Measurements from ENCODE around the gene PTCD2.

The PTCD2 gene

GRCh38 chr5:72319976-72320752 is at the start of gene PTCD2, which contains the start of gene MRPS27:
TSS of gene PTCD2 (plus strand) at chr5:72320373. CDS start at chr5:72320383, 10 bp downstream.
TSS of gene MRPS27 (minus strand) at chr5:72320240. CDS start at chr5:72320221, 19 bp downstream.
- Histone ChIP-seq H3K9ac (ENCODE audit: low read length) (peak within 1 kb of the TSS; percentile 96), H3K4me3 (ENCODE audit: low read depth in 1 of 2, low read length in 2 of 2) (peak within 1 kb of the TSS; percentile 63 to 100), H3K27ac (ENCODE audit: low read depth, low read length) (peak within 1 kb of the TSS; percentile 81), H3K4me1 (ENCODE audit: insufficient read depth, low read length) (peaks cover 13% of the 10 kb centered on the region), H3K9me3 (ENCODE audit: low read length) (no peaks in the 10 kb centered on the region), H3K36me3 (ENCODE audit: insufficient read depth, low read length) (no peaks in the 10 kb centered on the region), H3K27me3 (ENCODE audit: control insufficient read depth in 1 of 2, insufficient read depth in 2 of 2, low read length in 2 of 2) (no peaks in the 10 kb centered on the region)

GRCh38 chr5:72271702-72272101 is 48.5 kb upstream of the PTCD2 start:
- no peak overlapping the region for H3K4me3 ChIP-seq (ENCODE audit: low read depth in 1 of 2, low read length in 2 of 2)
- H3K36me3 ChIP-seq (ENCODE audit: insufficient read depth, low read length): no peaks in the 10 kb centered on the region
- no peaks in the 10 kb centered on the region for H3K27me3 ChIP-seq (ENCODE audit: control insufficient read depth in 1 of 2, insufficient read depth in 2 of 2, low read length in 2 of 2)
- no peak overlapping the region for H3K9ac ChIP-seq (ENCODE audit: low read length)
- peaks cover 14% of the 10 kb centered on the region for H3K4me1 ChIP-seq (ENCODE audit: insufficient read depth, low read length)
- H3K27ac ChIP-seq (ENCODE audit: low read depth, low read length): no peak overlapping the region
- H3K9me3 ChIP-seq (ENCODE audit: low read length): no peaks in the 10 kb centered on the region

- Histone ChIP-seq H3K27me3 (ENCODE audit: control insufficient read depth in 1 of 2, insufficient read depth in 2 of 2, low read length in 2 of 2) (no peaks in the 10 kb centered on the region), H3K27ac (ENCODE audit: low read depth, low read length) (no peak overlapping the region), H3K4me1 (ENCODE audit: insufficient read depth, low read length) (peaks cover 14% of the 10 kb centered on the region), H3K9me3 (ENCODE audit: low read length) (no peaks in the 10 kb centered on the region), H3K4me3 (ENCODE audit: low read depth in 1 of 2, low read length in 2 of 2) (no peak overlapping the region), H3K9ac (ENCODE audit: low read length) (no peak overlapping the region), H3K36me3 (ENCODE audit: insufficient read depth, low read length) (no peaks in the 10 kb centered on the region)
These were observed 47.8 kb upstream of the PTCD2 start for GRCh38 chr5:72272398-72272797.

- no peak overlapping the region for H3K9ac ChIP-seq (ENCODE audit: low read length)
- peaks cover 10% of the 10 kb centered on the region for H3K4me1 ChIP-seq (ENCODE audit: insufficient read depth, low read length)
- H3K9me3 ChIP-seq (ENCODE audit: low read length): no peaks in the 10 kb centered on the region
- H3K27me3 ChIP-seq (ENCODE audit: control insufficient read depth in 1 of 2, insufficient read depth in 2 of 2, low read length in 2 of 2): no peaks in the 10 kb centered on the region
- no peaks in the 10 kb centered on the region for H3K36me3 ChIP-seq (ENCODE audit: insufficient read depth, low read length)
- H3K4me3 ChIP-seq (ENCODE audit: low read depth in 1 of 2, low read length in 2 of 2): no peak overlapping the region
- H3K27ac ChIP-seq (ENCODE audit: low read depth, low read length): no peak overlapping the region
These were observed 46.6 kb upstream of the PTCD2 start for GRCh38 chr5:72273547-72273946.

- H3K9me3 ChIP-seq (ENCODE audit: low read length): no peaks in the 10 kb centered on the region
- H3K4me3 ChIP-seq (ENCODE audit: low read depth in 1 of 2, low read length in 2 of 2): no peak overlapping the region
- peaks cover 16% of the 10 kb centered on the region for H3K4me1 ChIP-seq (ENCODE audit: insufficient read depth, low read length)
- H3K9ac ChIP-seq (ENCODE audit: low read length): no peak overlapping the region
- H3K36me3 ChIP-seq (ENCODE audit: insufficient read depth, low read length): no peaks in the 10 kb centered on the region
- no peak overlapping the region for H3K27ac ChIP-seq (ENCODE audit: low read depth, low read length)
- no peaks in the 10 kb centered on the region for H3K27me3 ChIP-seq (ENCODE audit: control insufficient read depth in 1 of 2, insufficient read depth in 2 of 2, low read length in 2 of 2)
These were observed 43.9 kb upstream of the PTCD2 start for GRCh38 chr5:72276219-72276752.

GRCh38 chr5:72280581-72281069 is 39.5 kb upstream of the PTCD2 start:
- Histone ChIP-seq H3K9ac (ENCODE audit: low read length) (no peak overlapping the region), H3K4me1 (ENCODE audit: insufficient read depth, low read length) (peaks cover 33% of the 10 kb centered on the region), H3K36me3 (ENCODE audit: insufficient read depth, low read length) (no peaks in the 10 kb centered on the region), H3K27ac (ENCODE audit: low read depth, low read length) (no peak overlapping the region), H3K4me3 (ENCODE audit: low read depth in 1 of 2, low read length in 2 of 2) (no peak overlapping the region), H3K9me3 (ENCODE audit: low read length) (no peaks in the 10 kb centered on the region), H3K27me3 (ENCODE audit: control insufficient read depth in 1 of 2, insufficient read depth in 2 of 2, low read length in 2 of 2) (no peaks in the 10 kb centered on the region)

- Histone ChIP-seq H3K9me3 (ENCODE audit: low read length) (no peaks in the 10 kb centered on the region), H3K27ac (ENCODE audit: low read depth, low read length) (peak overlapping the region; percentile 26), H3K27me3 (ENCODE audit: control insufficient read depth in 1 of 2, insufficient read depth in 2 of 2, low read length in 2 of 2) (no peaks in the 10 kb centered on the region), H3K4me3 (ENCODE audit: low read depth in 1 of 2, low read length in 2 of 2) (no peak overlapping the region), H3K4me1 (ENCODE audit: insufficient read depth, low read length) (peaks cover 33% of the 10 kb centered on the region), H3K36me3 (ENCODE audit: insufficient read depth, low read length) (no peaks in the 10 kb centered on the region), H3K9ac (ENCODE audit: low read length) (no peak overlapping the region)
These were observed 38.8 kb upstream of the PTCD2 start for GRCh38 chr5:72281430-72281763.

- Histone ChIP-seq H3K27ac (ENCODE audit: low read depth, low read length) (peak overlapping the region; percentile 26), H3K27me3 (ENCODE audit: control insufficient read depth in 1 of 2, insufficient read depth in 2 of 2, low read length in 2 of 2) (no peaks in the 10 kb centered on the region), H3K4me1 (ENCODE audit: insufficient read depth, low read length) (peaks cover 33% of the 10 kb centered on the region), H3K36me3 (ENCODE audit: insufficient read depth, low read length) (no peaks in the 10 kb centered on the region), H3K4me3 (ENCODE audit: low read depth in 1 of 2, low read length in 2 of 2) (no peak overlapping the region), H3K9ac (ENCODE audit: low read length) (no peak overlapping the region), H3K9me3 (ENCODE audit: low read length) (no peaks in the 10 kb centered on the region)
These were observed 38.2 kb upstream of the PTCD2 start for GRCh38 chr5:72281764-72282499.

- Histone ChIP-seq H3K4me1 (ENCODE audit: insufficient read depth, low read length) (peaks cover 33% of the 10 kb centered on the region), H3K4me3 (ENCODE audit: low read depth in 1 of 2, low read length in 2 of 2) (no peak overlapping the region), H3K36me3 (ENCODE audit: insufficient read depth, low read length) (peaks cover 4% of the 10 kb centered on the region), H3K27me3 (ENCODE audit: control insufficient read depth in 1 of 2, insufficient read depth in 2 of 2, low read length in 2 of 2) (no peaks in the 10 kb centered on the region), H3K9me3 (ENCODE audit: low read length) (no peaks in the 10 kb centered on the region), H3K9ac (ENCODE audit: low read length) (no peak overlapping the region), H3K27ac (ENCODE audit: low read depth, low read length) (no peak overlapping the region)
These were observed 37.3 kb upstream of the PTCD2 start for GRCh38 chr5:72282878-72283277.

- peaks cover 5% of the 10 kb centered on the region for H3K36me3 ChIP-seq (ENCODE audit: insufficient read depth, low read length)
- H3K9ac ChIP-seq (ENCODE audit: low read length): no peak overlapping the region
- H3K9me3 ChIP-seq (ENCODE audit: low read length): no peaks in the 10 kb centered on the region
- H3K4me1 ChIP-seq (ENCODE audit: insufficient read depth, low read length): peaks cover 33% of the 10 kb centered on the region
- H3K27ac ChIP-seq (ENCODE audit: low read depth, low read length): no peak overlapping the region
- no peak overlapping the region for H3K4me3 ChIP-seq (ENCODE audit: low read depth in 1 of 2, low read length in 2 of 2)
- H3K27me3 ChIP-seq (ENCODE audit: control insufficient read depth in 1 of 2, insufficient read depth in 2 of 2, low read length in 2 of 2): no peaks in the 10 kb centered on the region
These were observed 36.8 kb upstream of the PTCD2 start for GRCh38 chr5:72283358-72283757.

- H3K27ac ChIP-seq (ENCODE audit: low read depth, low read length): no peak overlapping the region
- no peaks in the 10 kb centered on the region for H3K9me3 ChIP-seq (ENCODE audit: low read length)
- peaks cover 5% of the 10 kb centered on the region for H3K36me3 ChIP-seq (ENCODE audit: insufficient read depth, low read length)
- H3K9ac ChIP-seq (ENCODE audit: low read length): no peak overlapping the region
- H3K4me3 ChIP-seq (ENCODE audit: low read depth in 1 of 2, low read length in 2 of 2): no peak overlapping the region
- no peaks in the 10 kb centered on the region for H3K27me3 ChIP-seq (ENCODE audit: control insufficient read depth in 1 of 2, insufficient read depth in 2 of 2, low read length in 2 of 2)
- peaks cover 33% of the 10 kb centered on the region for H3K4me1 ChIP-seq (ENCODE audit: insufficient read depth, low read length)
These were observed 35.4 kb upstream of the PTCD2 start for GRCh38 chr5:72284559-72285423.

Data from muscle layer of colon (tissue), 2 donors.